ENCODE data around the gene SPATA31D3.
"Not testable (repeated sequence)": the region's sequence is repeated elsewhere in the genome, so short reads cannot be mapped to it uniquely, and the experiment has no call there.

Gene SPATA31D3

GRCh38 chr9:81930147-81930546, 13.2 kb upstream of the SPATA31D3 start:
- not testable (repeated sequence) for H3K9ac ChIP-seq (ENCODE audit: low read depth, low read length); H3K9me3 ChIP-seq (ENCODE audit: insufficient read depth, low read depth, low read length); H3K4me1 ChIP-seq (ENCODE audit: insufficient read depth, low read length); H3K27ac ChIP-seq (ENCODE audit: low read depth, low read length); H3K4me3 ChIP-seq (ENCODE audit: low read length); H3K36me3 ChIP-seq (ENCODE audit: insufficient read depth, low read length); H3K27me3 ChIP-seq (ENCODE audit: insufficient read depth, low read length)
- WGBS: no CpG with 5 or more reads among the region's 6 CpGs

DNA sequence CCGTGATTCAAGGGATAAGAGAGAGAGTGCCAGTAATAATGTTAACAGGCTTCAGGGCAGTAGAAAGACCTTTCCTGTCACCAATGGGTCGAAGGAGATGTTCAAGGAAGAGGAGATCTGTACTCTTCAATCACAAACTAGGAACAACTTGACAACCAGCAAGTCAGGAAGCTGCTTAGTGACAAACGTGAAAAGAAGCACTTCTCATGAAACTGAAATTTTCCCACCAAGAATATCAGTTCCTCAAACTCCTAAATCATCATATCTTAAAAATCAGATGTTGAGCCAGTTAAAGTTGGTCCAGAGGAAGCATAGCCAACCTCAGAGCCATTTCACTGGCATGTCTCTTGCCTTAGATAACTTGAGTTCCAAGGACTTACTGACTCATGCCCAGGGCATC, 9.8 kb upstream of the SPATA31D3 start:
- not testable (repeated sequence) for H3K36me3 ChIP-seq (ENCODE audit: insufficient read depth, low read length); H3K27me3 ChIP-seq (ENCODE audit: insufficient read depth, low read length); H3K4me3 ChIP-seq (ENCODE audit: low read length); H3K9ac ChIP-seq (ENCODE audit: low read depth, low read length); H3K4me1 ChIP-seq (ENCODE audit: insufficient read depth, low read length); H3K9me3 ChIP-seq (ENCODE audit: insufficient read depth, low read depth, low read length); H3K27ac ChIP-seq (ENCODE audit: low read depth, low read length)
- WGBS: no CpG with 5 or more reads among the region's 3 CpGs

GRCh38 chr9:81948650-81949049, 5.3 kb downstream of the SPATA31D3 start:
- WGBS: 100% methylated on average over 1 of the region's 3 CpGs
- H3K36me3 ChIP-seq (ENCODE audit: insufficient read depth, low read length); H3K27me3 ChIP-seq (ENCODE audit: insufficient read depth, low read length); H3K4me3 ChIP-seq (ENCODE audit: low read length); H3K9me3 ChIP-seq (ENCODE audit: insufficient read depth, low read depth, low read length); H3K9ac ChIP-seq (ENCODE audit: low read depth, low read length); H3K27ac ChIP-seq (ENCODE audit: low read depth, low read length); H3K4me1 ChIP-seq (ENCODE audit: insufficient read depth, low read length): not testable (repeated sequence)

GRCh38 chr9:81953096-81953495, 9.8 kb downstream of the SPATA31D3 start:
- Histone ChIP-seq H3K36me3 (ENCODE audit: insufficient read depth, low read length) (no peaks in the 10 kb centered on the region), H3K27ac (ENCODE audit: low read depth, low read length) (no peak overlapping the region), H3K4me3 (ENCODE audit: low read length) (no peak overlapping the region), H3K4me1 (ENCODE audit: insufficient read depth, low read length) (no peaks in the 10 kb centered on the region), H3K27me3 (ENCODE audit: insufficient read depth, low read length) (no peaks in the 10 kb centered on the region), H3K9me3 (ENCODE audit: insufficient read depth, low read depth, low read length) (peaks cover 26% of the 10 kb centered on the region), H3K9ac (ENCODE audit: low read depth, low read length) (no peak overlapping the region)
- WGBS: no CpG with 5 or more reads among the region's 1 CpG

DNA sequence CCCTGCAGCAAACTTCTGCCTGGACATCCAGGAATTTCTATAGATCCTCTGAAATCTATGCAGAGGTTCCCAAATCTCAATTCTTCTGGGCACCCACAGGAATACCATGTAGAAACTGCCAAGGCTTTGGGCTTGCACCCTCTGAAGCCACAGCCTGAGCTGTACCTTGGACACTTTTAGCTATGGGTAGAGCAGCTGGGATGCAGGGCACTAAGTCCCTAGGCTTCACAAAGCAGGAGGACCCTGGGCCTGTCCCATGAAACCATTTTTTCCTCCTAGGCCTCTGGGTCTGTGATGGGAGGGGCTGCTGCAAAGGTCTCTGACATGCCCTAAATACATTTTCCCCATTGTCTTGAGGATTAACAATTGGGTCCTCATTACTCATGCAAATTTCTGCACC, 12.3 kb downstream of the SPATA31D3 start:
- Histone ChIP-seq H3K9ac (ENCODE audit: low read depth, low read length) (no peak overlapping the region), H3K4me1 (ENCODE audit: insufficient read depth, low read length) (no peaks in the 10 kb centered on the region), H3K27ac (ENCODE audit: low read depth, low read length) (no peak overlapping the region), H3K9me3 (ENCODE audit: insufficient read depth, low read depth, low read length) (peaks cover 26% of the 10 kb centered on the region), H3K27me3 (ENCODE audit: insufficient read depth, low read length) (no peaks in the 10 kb centered on the region), H3K4me3 (ENCODE audit: low read length) (no peak overlapping the region), H3K36me3 (ENCODE audit: insufficient read depth, low read length) (no peaks in the 10 kb centered on the region)

GRCh38 chr9:81964218-81965171, 21.2 kb downstream of the SPATA31D3 start:
- WGBS: 97% methylated on average over 6 of the region's 6 CpGs
- Histone ChIP-seq H3K36me3 (ENCODE audit: insufficient read depth, low read length) (no peaks in the 10 kb centered on the region), H3K4me3 (ENCODE audit: low read length) (no peak overlapping the region), H3K9ac (ENCODE audit: low read depth, low read length) (no peak overlapping the region), H3K4me1 (ENCODE audit: insufficient read depth, low read length) (no peaks in the 10 kb centered on the region), H3K27ac (ENCODE audit: low read depth, low read length) (no peak overlapping the region), H3K27me3 (ENCODE audit: insufficient read depth, low read length) (no peaks in the 10 kb centered on the region), H3K9me3 (ENCODE audit: insufficient read depth, low read depth, low read length) (no peaks in the 10 kb centered on the region)

- no peaks in the 10 kb centered on the region for H3K4me1 ChIP-seq (ENCODE audit: insufficient read depth, low read length)
- H3K27ac ChIP-seq (ENCODE audit: low read depth, low read length): no peak overlapping the region
- H3K27me3 ChIP-seq (ENCODE audit: insufficient read depth, low read length): no peaks in the 10 kb centered on the region
- no peaks in the 10 kb centered on the region for H3K36me3 ChIP-seq (ENCODE audit: insufficient read depth, low read length)
- H3K9me3 ChIP-seq (ENCODE audit: insufficient read depth, low read depth, low read length): 0 out of 2 replicates have a peak, but pooled peaks cover 3% of the 10 kb centered on the region
- WGBS: 96% methylated on average over 3 of the region's 3 CpGs
- no peak overlapping the region for H3K4me3 ChIP-seq (ENCODE audit: low read length)
- H3K9ac ChIP-seq (ENCODE audit: low read depth, low read length): no peak overlapping the region
These were observed 24.7 kb downstream of the SPATA31D3 start for GRCh38 chr9:81968026-81968425.

- Histone ChIP-seq H3K27me3 (ENCODE audit: insufficient read depth, low read length) (no peaks in the 10 kb centered on the region), H3K4me3 (ENCODE audit: low read length) (no peak overlapping the region), H3K27ac (ENCODE audit: low read depth, low read length) (no peak overlapping the region), H3K36me3 (ENCODE audit: insufficient read depth, low read length) (no peaks in the 10 kb centered on the region), H3K9me3 (ENCODE audit: insufficient read depth, low read depth, low read length) (0 out of 2 replicates have a peak, but pooled peaks cover 9% of the 10 kb centered on the region), H3K9ac (ENCODE audit: low read depth, low read length) (no peak overlapping the region), H3K4me1 (ENCODE audit: insufficient read depth, low read length) (no peaks in the 10 kb centered on the region)
These were observed 26.7 kb downstream of the SPATA31D3 start for GRCh38 chr9:81969971-81970370.

DNA sequence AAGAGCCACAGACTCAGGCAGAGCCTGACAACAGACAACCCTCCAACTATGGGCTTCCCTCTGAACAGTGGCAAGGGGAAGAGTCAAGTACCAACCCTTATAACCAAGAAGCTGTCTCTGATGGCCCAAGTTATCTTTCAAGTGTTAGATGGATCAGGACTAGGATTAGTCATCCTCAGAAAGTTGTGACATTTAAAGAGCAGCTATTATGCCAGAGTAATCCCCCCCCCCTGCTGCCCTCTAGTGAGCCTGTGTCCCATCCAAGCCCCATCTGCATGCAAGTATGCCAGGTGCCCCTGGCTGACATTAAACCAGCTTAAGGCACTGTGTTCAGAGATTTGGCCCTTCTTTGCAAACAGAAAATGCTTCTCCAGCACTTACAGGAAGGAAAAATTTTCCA, 28.4 kb downstream of the SPATA31D3 start:
- H3K9me3 ChIP-seq (ENCODE audit: insufficient read depth, low read depth, low read length): 0 out of 2 replicates have a peak, but pooled peaks cover 9% of the 10 kb centered on the region
- no peaks in the 10 kb centered on the region for H3K4me1 ChIP-seq (ENCODE audit: insufficient read depth, low read length)
- no peaks in the 10 kb centered on the region for H3K27me3 ChIP-seq (ENCODE audit: insufficient read depth, low read length)
- no peak overlapping the region for H3K9ac ChIP-seq (ENCODE audit: low read depth, low read length)
- no peak overlapping the region for H3K4me3 ChIP-seq (ENCODE audit: low read length)
- H3K27ac ChIP-seq (ENCODE audit: low read depth, low read length): no peak overlapping the region
- H3K36me3 ChIP-seq (ENCODE audit: insufficient read depth, low read length): no peaks in the 10 kb centered on the region

DNA sequence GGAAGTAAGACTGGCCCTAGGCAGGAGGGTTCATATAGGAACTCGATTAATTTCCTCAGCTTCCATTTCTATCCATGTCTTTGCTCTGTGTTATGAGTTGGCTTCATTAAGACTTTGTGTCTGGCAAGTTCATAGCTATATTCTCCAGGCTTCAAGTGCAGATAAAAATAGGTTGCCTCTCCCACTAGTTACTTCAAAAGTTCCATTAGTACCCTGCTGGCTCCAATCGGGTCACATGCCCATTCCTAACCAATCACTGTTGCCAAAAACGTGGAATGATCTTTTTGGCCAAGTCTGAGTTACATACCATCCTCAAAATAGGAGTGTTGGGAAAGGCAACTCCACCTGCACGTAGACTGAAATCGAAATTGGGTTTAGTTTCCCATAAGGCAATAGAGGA, 31.5 kb downstream of the SPATA31D3 start:
- H3K36me3 ChIP-seq (ENCODE audit: insufficient read depth, low read length): no peaks in the 10 kb centered on the region
- H3K9me3 ChIP-seq (ENCODE audit: insufficient read depth, low read depth, low read length): 0 out of 2 replicates have a peak, but pooled peaks cover 9% of the 10 kb centered on the region
- H3K9ac ChIP-seq (ENCODE audit: low read depth, low read length): no peak overlapping the region
- 79% methylated on average over 5 of the region's 5 CpGs for WGBS
- H3K4me3 ChIP-seq (ENCODE audit: low read length): no peak overlapping the region
- no peak overlapping the region for H3K27ac ChIP-seq (ENCODE audit: low read depth, low read length)
- no peaks in the 10 kb centered on the region for H3K4me1 ChIP-seq (ENCODE audit: insufficient read depth, low read length)
- H3K27me3 ChIP-seq (ENCODE audit: insufficient read depth, low read length): no peaks in the 10 kb centered on the region

- H3K9ac ChIP-seq (ENCODE audit: low read depth, low read length): no peak overlapping the region
- 92% methylated on average over 11 of the region's 11 CpGs for WGBS
- H3K27me3 ChIP-seq (ENCODE audit: insufficient read depth, low read length): no peaks in the 10 kb centered on the region
- H3K27ac ChIP-seq (ENCODE audit: low read depth, low read length): no peak overlapping the region
- no peaks in the 10 kb centered on the region for H3K36me3 ChIP-seq (ENCODE audit: insufficient read depth, low read length)
- H3K9me3 ChIP-seq (ENCODE audit: insufficient read depth, low read depth, low read length): 0 out of 2 replicates have a peak, but pooled peaks cover 6% of the 10 kb centered on the region
- no peaks in the 10 kb centered on the region for H3K4me1 ChIP-seq (ENCODE audit: insufficient read depth, low read length)
- H3K4me3 ChIP-seq (ENCODE audit: low read length): no peak overlapping the region
These were observed 33.1 kb downstream of the SPATA31D3 start for GRCh38 chr9:81976351-81976750.
